Endothelial cell of umbilical vein (primary cell): ENCODE measurements around the gene GNAS-AS1. TPM values are rescaled to one million over a fixed set of nuclear protein-coding genes. Genes with fewer than 3 reads are reported as not detected.

Experiments
- BruUV-seq: library from RNA; stranded (reverse); fragments of 400-500 nt; replicated peaks from 2 replicates; lab custom pipeline; 2021; lab: Mats Ljungman, UMichigan
- CTCF ChIA-PET: fragments of 300-600, 350-600 bp; sonication (Branson Sonifier 250); formaldehyde crosslinking; loops from one replicate; lab custom pipeline; 2021; ENCODE audit warnings: antibody characterized with exemption, inconsistent platforms; lab: Charles Lee
- POLR2A ChIA-PET: fragments of 300-600, 350-600 bp; sonication (Branson Sonifier 250); formaldehyde crosslinking; loops from one replicate; lab custom pipeline; 2021; ENCODE audit warnings: antibody characterized with exemption, inconsistent platforms; lab: Charles Lee
- DNase-seq: peaks from one replicate; pipeline ENCODE4 v3.0.0-alpha.2; 2011; ENCODE audit warnings: low read depth, low spot score
- FAIRE-seq: peaks from 2 replicates; lab custom pipeline; 2011; peaks lifted over from hg19 to GRCh38; lab: Jason Lieb, UNC
- H2AFZ ChIP-seq: 2 replicates; pipeline ENCODE4 v1.6.0; 2012; ENCODE audit warnings: low read depth, low read length, control low read depth, inconsistent platforms
- H3K27ac ChIP-seq: 2 replicates; pipeline ENCODE4 v1.5.1; 2011; ENCODE audit warnings: low read depth, mild to moderate bottlenecking, control low read depth, low read length, moderate library complexity; ENCODE audit not compliant: insufficient read depth
- H3K27me3 ChIP-seq, 2 experiments: 2 replicates each; pipeline versions ENCODE4 v1.6.0 to v1.6.1; 2011; ENCODE audit warnings: low read length in 2 of 2, mixed read lengths in 1 of 2; ENCODE audit not compliant: control insufficient read depth in 2 of 2, insufficient read depth in 2 of 2
- H3K36me3 ChIP-seq, 2 experiments: 2 replicates in 1 of 2; 3 replicates in 1 of 2; pipeline ENCODE4 v1.5.1; 2011; ENCODE audit warnings: low read length in 2 of 2, mild to moderate bottlenecking in 1 of 2, moderate library complexity in 1 of 2; ENCODE audit not compliant: control insufficient read depth in 2 of 2, insufficient read depth in 2 of 2; ENCODE audit errors: extremely low read depth in 1 of 2
- H3K4me1 ChIP-seq: 3 replicates; pipeline ENCODE4 v1.5.1; 2011; ENCODE audit warnings: mild to moderate bottlenecking, low read length; ENCODE audit not compliant: control insufficient read depth, insufficient read depth; ENCODE audit errors: extremely low read depth
- H3K4me2 ChIP-seq: 2 replicates; pipeline ENCODE4 v1.6.1; 2011; ENCODE audit warnings: low read length, control low read depth, mixed read lengths; ENCODE audit not compliant: insufficient read depth
- H3K4me3 ChIP-seq, 3 experiments: fragments of 200-600 bp in 1 of 3; sonication (generic), shearing (Covaris generic) in 1 of 3; replicated peaks in 1 of 3; 2 replicates each; pipeline ENCODE4 v1.5.1; 2011 to 2016; ENCODE audit warnings: control low read depth in 3 of 3, low read length in 3 of 3, mild to moderate bottlenecking in 2 of 3, inconsistent platforms in 1 of 3, low read depth in 1 of 3, moderate library complexity in 1 of 3; ENCODE audit not compliant: insufficient read depth in 1 of 3
- H3K79me2 ChIP-seq: 2 replicates; pipeline ENCODE4 v1.6.0; 2012; ENCODE audit warnings: low read length, inconsistent platforms; ENCODE audit not compliant: control insufficient read depth, insufficient read depth
- H3K9ac ChIP-seq: replicated peaks from 2 replicates; pipeline ENCODE3; 2011; ENCODE audit warnings: low read length, control low read depth; ENCODE audit not compliant: insufficient read depth; ENCODE audit errors: extremely low read depth
- H3K9me1 ChIP-seq: replicated peaks from 3 replicates; pipeline ENCODE4 v1.6.0; 2011; ENCODE audit warnings: mild to moderate bottlenecking, low read length; ENCODE audit not compliant: control insufficient read depth, insufficient read depth; ENCODE audit errors: extremely low read depth
- H3K9me3 ChIP-seq: replicated peaks from 2 replicates; pipeline ENCODE4 v1.5.1; 2012; ENCODE audit warnings: low read length, inconsistent platforms; ENCODE audit not compliant: control insufficient read depth, insufficient read depth
- H4K20me1 ChIP-seq: replicated peaks from 2 replicates; pipeline ENCODE3; 2011; ENCODE audit warnings: mild to moderate bottlenecking, low read length; ENCODE audit not compliant: control insufficient read depth, insufficient read depth; ENCODE audit errors: extremely low read depth
- EZH2 ChIP-seq: IDR thresholded peaks from 2 replicates; pipeline ENCODE4 v1.6.1; 2012; ENCODE audit warnings: borderline replicate concordance, low read depth, mild to moderate bottlenecking, moderate library complexity, low read length, inconsistent platforms; ENCODE audit not compliant: severe bottlenecking
- MYC ChIP-seq: IDR thresholded peaks from one replicate; pipeline ENCODE4 v1.6.1; 2011; ENCODE audit warnings: mild to moderate bottlenecking, low read depth, low read length
- POLR2AphosphoS5 ChIP-seq: IDR thresholded peaks from 2 replicates; pipeline ENCODE4 v1.6.1; 2012; ENCODE audit warnings: low read depth, mild to moderate bottlenecking, control low read depth, low read length, moderate library complexity; ENCODE audit not compliant: insufficient read depth
- dilution Hi-C: fragments of 300-500 bp; cut with MboI; formaldehyde crosslinking; loops from one replicate; pipeline ENCODE4 v1.15.0; 2019; ENCODE audit warnings: low sequenced_read_pairs; ENCODE audit not compliant: extremely low pct_ligation_motif_present
- intact Hi-C: fragments of 100-400 bp; cut with micrococcal nuclease; formaldehyde crosslinking; loops from one replicate; pipeline ENCODE4 v1.10.0; 2022
- polyA plus RNA-seq, 4 experiments: library from polyadenylated mRNA; depleted of rRNA in 3 of 4; stranded (reverse) in 3 of 4; unstranded in 1 of 4; fragments of >200 nt; gene quantifications; 2 replicates each; pipeline versions ENCODE4 v1.2.1 to v1.2.3, GENCODE V29; 2011 to 2012; ENCODE audit warnings: missing spikeins in 1 of 4
- total RNA-seq: library from RNA; stranded (reverse); gene quantifications from 2 replicates; pipeline ENCODE4 v1.2.3, GENCODE V29; 2021

Gene GNAS-AS1
- total and polyA plus RNA-seq, 2 donors (not counting 3 experiments of a cell fraction or from before 2014, with no cell fraction given), result 0.11 to 0.58 TPM

- TF ChIP-seq MYC (no peak), EZH2 (peak; percentile 23)
- Histone ChIP-seq H3K4me1 (no peaks in the 10 kb centered on the region), H4K20me1 (no peaks in the 10 kb centered on the region), H2AFZ (no peak overlapping the region), H3K9me1 (no peaks in the 10 kb centered on the region), H3K27ac (no peak overlapping the region), H3K36me3 (no peaks in the 10 kb centered on the region), H3K4me3 (no peak overlapping the region), H3K4me2 (no peak overlapping the region), H3K27me3 (peaks cover 41 to 61% of the 10 kb centered on the region in 2 experiments), H3K9ac (no peak overlapping the region), H3K79me2 (no peaks in the 10 kb centered on the region), H3K9me3 (no peaks in the 10 kb centered on the region)
- no peak for FAIRE-seq
- DNase-seq, result no peak
- intact Hi-C loops, result no loop called here
- dilution Hi-C loops, result loop anchor here (25.0 kb wide), 2 partner anchors 230 to 605 kb away; partner anchors contain the start of gene ANKRD60
- ChIA-PET POLR2A (no interaction called here), CTCF (no interaction called here)
- no TSS peak for BruUV-seq
Observed at GRCh38 chr20:58842276-58842675, 8.4 kb downstream of the GNAS-AS1 start.

- no peaks in the 10 kb centered on the region for H3K79me2 ChIP-seq
- DNase-seq (no peak), FAIRE-seq (no peak)
- H3K27me3 ChIP-seq, result peaks cover 41 to 61% of the 10 kb centered on the region in 2 experiments
- H3K4me3 ChIP-seq, result no peak overlapping the region
- ChIA-PET CTCF (interaction anchor here (1.1 kb wide), 1 partner anchor 361 kb away, joined by 4 read pairs; no protein-coding TSS in a partner anchor), POLR2A (no interaction called here)
- BruUV-seq, result no TSS peak
- no peak overlapping the region for H2AFZ ChIP-seq
- no peak overlapping the region for H3K27ac ChIP-seq
- H3K4me1 ChIP-seq, result no peaks in the 10 kb centered on the region
- H3K9me3 ChIP-seq, result no peaks in the 10 kb centered on the region
- H3K9ac ChIP-seq, result no peak overlapping the region
- intact Hi-C loops, result no loop called here
- no peaks in the 10 kb centered on the region for H3K9me1 ChIP-seq
- no peaks in the 10 kb centered on the region for H4K20me1 ChIP-seq
- dilution Hi-C loops, result loop anchor here (25.0 kb wide), 2 partner anchors 229 to 604 kb away; partner anchors contain the start of gene ANKRD60
- TF ChIP-seq EZH2, result peak; percentile 76
- TF ChIP-seq POLR2AphosphoS5, result no peak
- no peaks in the 10 kb centered on the region for H3K36me3 ChIP-seq
- H3K4me2 ChIP-seq, result no peak overlapping the region
Observed at GRCh38 chr20:58841539-58842264, 9.0 kb downstream of the GNAS-AS1 start.
